ENCODE measurements around the gene PROCR.
"Not testable (repeated sequence)": the region's sequence is repeated elsewhere in the genome, so short reads cannot be mapped to it uniquely, and the experiment has no call there.

Gene PROCR

GRCh38 chr20:35171753-35172433, at the start of gene PROCR:
PROCR (plus strand) TSS chr20:35172072; CDS start chr20:35172155, 83 bp downstream.
- no peak for DNase-seq

GRCh38 chr20:35122756-35123405, 49.0 kb upstream of the PROCR start:
- no peak for DNase-seq

GRCh38 chr20:35125753-35126152, 46.1 kb upstream of the PROCR start:
- no peak for DNase-seq

GRCh38 chr20:35129647-35130069, 42.2 kb upstream of the PROCR start:
- DNase-seq, result no peak

GRCh38 chr20:35131934-35132333, 39.9 kb upstream of the PROCR start:
- DNase-seq, result no peak

GRCh38 chr20:35133031-35133430, 38.8 kb upstream of the PROCR start:
- no peak for DNase-seq

- DNase-seq, result no peak
Measured at GRCh38 chr20:35133735-35134134, 38.1 kb upstream of the PROCR start.

GRCh38 chr20:35134472-35134871, 37.4 kb upstream of the PROCR start:
- DNase-seq, result no peak

- DNase-seq, result no peak
Measured at GRCh38 chr20:35134880-35135279, 37.0 kb upstream of the PROCR start.

GRCh38 chr20:35135867-35136586, 35.8 kb upstream of the PROCR start:
- DNase-seq, result no peak

GRCh38 chr20:35144694-35145093, 27.2 kb upstream of the PROCR start:
- no peak for DNase-seq

GRCh38 chr20:35145141-35145564, 26.7 kb upstream of the PROCR start:
- DNase-seq, result peak; percentile 17

- no peak for DNase-seq
Measured at GRCh38 chr20:35146299-35146919, 25.5 kb upstream of the PROCR start.

GRCh38 chr20:35146920-35147574, 24.8 kb upstream of the PROCR start, which contains the start of gene EDEM2:
EDEM2 (minus strand) TSS chr20:35147336; CDS start chr20:35147258, 78 bp downstream.
- peak; percentile 79 for DNase-seq

- not testable (repeated sequence) for DNase-seq
Measured at GRCh38 chr20:35147575-35148071, 24.2 kb upstream of the PROCR start.

GRCh38 chr20:35150846-35151579, 20.9 kb upstream of the PROCR start:
- no peak for DNase-seq

- DNase-seq, result no peak
Measured at GRCh38 chr20:35151736-35152135, 20.1 kb upstream of the PROCR start.

GRCh38 chr20:35155936-35156335, 15.9 kb upstream of the PROCR start:
- DNase-seq, result no peak

GRCh38 chr20:35156978-35157377, 14.9 kb upstream of the PROCR start:
- DNase-seq, result no peak

GRCh38 chr20:35160341-35160740, 11.5 kb upstream of the PROCR start:
- not testable (repeated sequence) for DNase-seq

- not testable (repeated sequence) for DNase-seq
Measured at GRCh38 chr20:35164531-35164930, 7.3 kb upstream of the PROCR start.

Measured in NCI-H1048 (cell line).